Naive thymus-derived CD4-positive, alpha-beta T cell (primary cell): ENCODE data around the gene HMGA1. TPM values are rescaled to one million over a fixed set of nuclear protein-coding genes. Genes with fewer than 3 reads are reported as not detected.
A peak's percentile ranks its signal among the peaks of the same experiment; 100 is the strongest.
"Not testable (repeated sequence)": the region's sequence is repeated elsewhere in the genome, so short reads cannot be mapped to it uniquely, and the experiment has no call there.

Experiments
- ATAC-seq: fragments of 150-1000 bp; cut with Tn5 transposase; 2 replicates; pipeline ENCODE4 v1.10.0; 2021; ENCODE audit warnings: mild to moderate bottlenecking, moderate library complexity
- CTCF ChIA-PET: fragments of 350-600 bp; sonication (Branson Sonifier 250); formaldehyde crosslinking; loops from one replicate; lab custom pipeline; 2021; ENCODE audit warnings: antibody characterized with exemption; lab: Charles Lee
- POLR2A ChIA-PET: fragments of 350-600 bp; sonication (Branson Sonifier 250); formaldehyde crosslinking; loops from one replicate; lab custom pipeline; 2021; ENCODE audit warnings: antibody characterized with exemption, inconsistent platforms; lab: Charles Lee
- DNase-seq, 9 donors: peaks; one replicate each; pipeline versions ENCODE4 v3.0.0 to v3.0.0-alpha.2; 2020 to 2022; ENCODE audit warnings: mixed read lengths in 1 of 9
- H3K27ac ChIP-seq: one replicate; pipeline ENCODE4 v1.7.0; 2013; ENCODE audit warnings: mild to moderate bottlenecking, low read depth, low read length, moderate library complexity
- H3K27me3 ChIP-seq, 2 donors: one replicate each; pipeline ENCODE4 v1.7.0; 2013; ENCODE audit warnings: low read length in 2 of 2, mild to moderate bottlenecking in 2 of 2, moderate library complexity in 2 of 2; ENCODE audit not compliant: control insufficient read depth in 2 of 2, insufficient read depth in 2 of 2
- H3K36me3 ChIP-seq, 3 experiments: 1 replicate in 2 of 3; 2 replicates in 1 of 3; pipeline ENCODE4 v1.7.0; 2013; ENCODE audit warnings: low read length in 3 of 3, mild to moderate bottlenecking in 3 of 3, moderate library complexity in 1 of 3; ENCODE audit not compliant: insufficient read depth in 3 of 3, control insufficient read depth in 2 of 3
- H3K4me1 ChIP-seq, 2 donors: one replicate each; pipeline ENCODE4 v1.7.0; 2013; ENCODE audit warnings: low read length in 2 of 2, mild to moderate bottlenecking in 2 of 2, moderate library complexity in 1 of 2; ENCODE audit not compliant: control insufficient read depth in 2 of 2, insufficient read depth in 2 of 2
- H3K4me3 ChIP-seq: 2 replicates; pipeline ENCODE4 v1.7.0; 2013; ENCODE audit warnings: mild to moderate bottlenecking, low read length
- H3K9me3 ChIP-seq, 3 experiments: 1 replicate in 2 of 3; 2 replicates in 1 of 3; pipeline ENCODE4 v1.7.0; 2013; ENCODE audit warnings: low read length in 3 of 3; ENCODE audit not compliant: control insufficient read depth in 2 of 3
- H3K27ac Mint-ChIP-seq, 9 donors: one replicate each; pipeline ENCODE4 v1.8.0; 2020 to 2022; ENCODE audit warnings: mixed read lengths in 9 of 9, mild to moderate bottlenecking in 8 of 9, moderate library complexity in 5 of 9, inconsistent platforms in 2 of 9
- H3K27me3 Mint-ChIP-seq, 5 donors: one replicate each; pipeline ENCODE4 v1.8.0; 2021 to 2022; ENCODE audit warnings: mixed read lengths in 5 of 5, mild to moderate bottlenecking in 1 of 5
- H3K36me3 Mint-ChIP-seq, 5 donors: one replicate each; pipeline ENCODE4 v1.8.0; 2020 to 2022; ENCODE audit warnings: mixed read lengths in 5 of 5, mild to moderate bottlenecking in 3 of 5, inconsistent platforms in 1 of 5
- H3K4me1 Mint-ChIP-seq, 7 donors: one replicate each; pipeline ENCODE4 v1.8.0; 2020 to 2022; ENCODE audit warnings: mixed read lengths in 7 of 7, mild to moderate bottlenecking in 3 of 7, inconsistent platforms in 1 of 7
- H3K4me3 Mint-ChIP-seq, 10 donors: one replicate each; pipeline ENCODE4 v1.8.0; 2020 to 2022; ENCODE audit warnings: mild to moderate bottlenecking in 10 of 10, mixed read lengths in 10 of 10, moderate library complexity in 6 of 10, inconsistent platforms in 2 of 10
- H3K9me3 Mint-ChIP-seq, 11 donors: one replicate each; pipeline ENCODE4 v1.8.0; 2020 to 2022; ENCODE audit warnings: mixed read lengths in 11 of 11, mild to moderate bottlenecking in 4 of 11, inconsistent platforms in 1 of 11, moderate library complexity in 1 of 11
- intact Hi-C, 2 donors: fragments of 100-400 bp; cut with micrococcal nuclease; formaldehyde crosslinking; loops; one replicate each; pipeline ENCODE4 v1.15.1; 2023
- polyA plus RNA-seq, 2 donors: library from polyadenylated mRNA; unstranded; fragments of 300-500 nt; fragmentation: Illumina TruSeq; gene quantifications; one replicate each; pipeline ENCODE4 v1.2.3, GENCODE V29; 2021
- total RNA-seq, 6 experiments: library from RNA in 5 of 6; stranded (reverse) in 5 of 6; gene quantifications; 1 replicate in 5 of 6; 2 replicates in 1 of 6; pipeline ENCODE4 v1.2.3 and lab custom pipeline; 2021 to 2026

Gene HMGA1
- total and polyA plus RNA-seq, 7 experiments from 2014 or later, result 35.7 to 180 (median 94.5) TPM

- Histone ChIP-seq H3K9me3 (no peaks in the 10 kb centered on the region), H3K4me3 (no peak overlapping the region), H3K27me3 (no peaks in the 10 kb centered on the region), H3K4me1 (peaks cover 13 to 20% of the 10 kb centered on the region in 2 donors), H3K27ac (peak overlapping the region; percentile 83), H3K36me3 (peaks cover 0 to 26% (median 3%) of the 10 kb centered on the region in 3 experiments)
- H3K36me3 Mint-ChIP-seq, result peaks cover 0 to 10% (median 0%) of the 10 kb centered on the region in 5 donors
- ATAC-seq (no peak), DNase-seq (no peak)
- peak overlapping the region; percentile 85 to 98 (median 94) for H3K4me3 Mint-ChIP-seq
- peaks cover 13 to 51% (median 36%) of the 10 kb centered on the region in 7 donors for H3K4me1 Mint-ChIP-seq
- peak overlapping the region; percentile 85 to 97 (median 95) for H3K27ac Mint-ChIP-seq
- ChIA-PET CTCF (interaction anchor here (0.6 to 5.4 kb wide), 4 partner anchors 11 to 244 kb away, joined by 4 to 64 read pairs (median 14); partner anchors contain the start of gene HMGA1), POLR2A (interaction anchor here (0.7 to 4.7 kb wide), 7 partner anchors 7 to 361 kb away, joined by 3 to 44 read pairs (median 20); partner anchors contain the start of genes HMGA1 and RPS10)
- intact Hi-C loops, result loop anchor here (1.0 to 5.0 kb wide), 4 partner anchors 51 to 895 kb away; partner anchors contain the start of genes NUDT3 (in 2 of the 2) and TCP11 (in 1 of the 2)
- H3K9me3 Mint-ChIP-seq, result peaks cover 0 to 3% (median 0%) of the 10 kb centered on the region in 11 donors
- peaks cover 0 to 4% (median 0%) of the 10 kb centered on the region in 5 donors for H3K27me3 Mint-ChIP-seq
Observed at GRCh38 chr6:34247481-34248197, 11.0 kb downstream of the HMGA1 start.

- Histone ChIP-seq H3K4me1 (peaks cover 13 to 18% of the 10 kb centered on the region in 2 donors), H3K27ac (peak overlapping the region; percentile 83), H3K36me3 (peaks cover 0 to 20% (median 3%) of the 10 kb centered on the region in 3 experiments), H3K27me3 (no peaks in the 10 kb centered on the region), H3K4me3 (peak overlapping the region; percentile 61), H3K9me3 (no peaks in the 10 kb centered on the region)
- Mint-ChIP-seq H3K4me1 (peaks cover 13 to 47% (median 30%) of the 10 kb centered on the region in 7 donors), H3K9me3 (peaks cover 0 to 3% (median 0%) of the 10 kb centered on the region in 11 donors), H3K4me3 (peak overlapping the region; percentile 85 to 98 (median 94)), H3K36me3 (peaks cover 0 to 6% (median 0%) of the 10 kb centered on the region in 5 donors), H3K27ac (peak overlapping the region; percentile 85 to 97 (median 95)), H3K27me3 (peaks cover 0 to 8% (median 0%) of the 10 kb centered on the region in 5 donors)
- ChIA-PET POLR2A (interaction anchor here (0.7 to 4.7 kb wide), 11 partner anchors 8 to 361 kb away, joined by 3 to 44 read pairs (median 11); partner anchors contain the start of genes HMGA1, NUDT3 and RPS10), CTCF (interaction anchor here (0.6 to 5.4 kb wide), 6 partner anchors 12 to 361 kb away, joined by 4 to 64 read pairs (median 8); partner anchors contain the start of gene HMGA1)
- peak; percentile 26 for ATAC-seq
- intact Hi-C loops, result loop anchor here (1.0 to 5.0 kb wide), 4 partner anchors 52 to 894 kb away; partner anchors contain the start of genes NUDT3 (in 2 of the 2) and TCP11 (in 1 of the 2)
- DNase-seq, result peak in 4 of 9 donors; percentile 20 to 61 (median 41)
Observed at GRCh38 chr6:34248198-34248726, 11.6 kb downstream of the HMGA1 start.

GRCh38 chr6:34248727-34249468, 12.2 kb downstream of the HMGA1 start, which contains the start of gene SMIM29:
Gene SMIM29, minus strand, starts transcription at chr6:34249006. Its CDS starts 1,215 bp downstream, at chr6:34247791.
- ChIA-PET CTCF (interaction anchor here (0.7 to 5.4 kb wide), 14 partner anchors 9 to 363 kb away, joined by 3 to 64 read pairs (median 6); partner anchors contain the start of genes HMGA1 and NUDT3), POLR2A (interaction anchor here (0.6 to 4.7 kb wide), 15 partner anchors 9 to 506 kb away, joined by 3 to 44 read pairs (median 6); partner anchors contain the start of genes HMGA1, NUDT3 and RPS10)
- Mint-ChIP-seq H3K27me3 (peaks cover 0 to 10% (median 0%) of the 10 kb centered on the region in 5 donors), H3K27ac (peak within 1 kb of the TSS; percentile 85 to 97 (median 95)), H3K4me1 (peaks cover 13 to 42% (median 26%) of the 10 kb centered on the region in 7 donors), H3K4me3 (peak within 1 kb of the TSS; percentile 85 to 98 (median 94)), H3K9me3 (peaks cover 0 to 3% (median 0%) of the 10 kb centered on the region in 11 donors), H3K36me3 (peaks cover 0 to 6% (median 0%) of the 10 kb centered on the region in 5 donors)
- peak within 1 kb of the TSS; percentile 95 for H3K27ac ChIP-seq
- intact Hi-C loops, result loop anchor here (1.0 to 5.0 kb wide), 12 partner anchors 13 to 893 kb away; partner anchors contain the start of genes HMGA1 (in 2 of the 2), NUDT3 (in 2 of the 2), RPS10 (in 2 of the 2) and TCP11 (in 1 of the 2)
- H3K36me3 ChIP-seq, result peaks cover 0 to 14% (median 0%) of the 10 kb centered on the region in 3 experiments
- H3K4me3 ChIP-seq, result peak within 1 kb of the TSS; percentile 87
- no peaks in the 10 kb centered on the region for H3K27me3 ChIP-seq
- DNase-seq (peak; percentile 95 to 100 (median 97)), ATAC-seq (peak; percentile 94)
- no peaks in the 10 kb centered on the region for H3K9me3 ChIP-seq
- H3K4me1 ChIP-seq, result peaks cover 13 to 15% of the 10 kb centered on the region in 2 donors

- peaks cover 0 to 6% (median 0%) of the 10 kb centered on the region in 3 experiments for H3K36me3 ChIP-seq
- no peaks in the 10 kb centered on the region for H3K27me3 ChIP-seq
- peak overlapping the region; percentile 95 for H3K27ac ChIP-seq
- H3K4me3 ChIP-seq, result peak overlapping the region; percentile 87
- H3K9me3 ChIP-seq, result no peaks in the 10 kb centered on the region
- intact Hi-C loops, result loop anchor here (1.0 to 5.0 kb wide), 12 partner anchors 13 to 893 kb away; partner anchors contain the start of genes HMGA1 (in 2 of the 2), NUDT3 (in 2 of the 2), RPS10 (in 2 of the 2) and TCP11 (in 1 of the 2)
- CTCF ChIA-PET, result interaction anchor here (0.7 to 5.4 kb wide), 13 partner anchors 8 to 362 kb away, joined by 3 to 64 read pairs (median 6); partner anchors contain the start of gene NUDT3
- H3K27ac Mint-ChIP-seq, result peak overlapping the region; percentile 85 to 97 (median 93)
- peak overlapping the region; percentile 85 to 98 (median 94) for H3K4me3 Mint-ChIP-seq
- H3K27me3 Mint-ChIP-seq, result peaks cover 0 to 10% (median 0%) of the 10 kb centered on the region in 5 donors
- peaks cover 13 to 15% of the 10 kb centered on the region in 2 donors for H3K4me1 ChIP-seq
- H3K9me3 Mint-ChIP-seq, result peaks cover 0 to 3% (median 0%) of the 10 kb centered on the region in 11 donors
- POLR2A ChIA-PET, result interaction anchor here (0.6 to 4.7 kb wide), 11 partner anchors 13 to 505 kb away, joined by 3 to 44 read pairs (median 11); partner anchors contain the start of genes HMGA1, NUDT3 and RPS10
- DNase-seq, result no peak
- ATAC-seq, result peak; percentile 35
- H3K4me1 Mint-ChIP-seq, result peaks cover 13 to 39% (median 26%) of the 10 kb centered on the region in 7 donors
- peaks cover 0 to 4% (median 0%) of the 10 kb centered on the region in 5 donors for H3K36me3 Mint-ChIP-seq
Observed at GRCh38 chr6:34249469-34250261, 13.0 kb downstream of the HMGA1 start.

GRCh38 chr6:34252395-34252794, 15.7 kb downstream of the HMGA1 start:
- H3K27ac Mint-ChIP-seq, intact Hi-C loops, H3K27me3 ChIP-seq, DNase-seq, ATAC-seq, H3K4me3 Mint-ChIP-seq, H3K36me3 ChIP-seq, H3K9me3 Mint-ChIP-seq, H3K27ac ChIP-seq, H3K36me3 Mint-ChIP-seq, H3K4me3 ChIP-seq, H3K9me3 ChIP-seq, CTCF ChIA-PET: not testable (repeated sequence)
- H3K4me1 ChIP-seq, result peaks cover 11 to 13% of the 10 kb centered on the region in 2 donors
- POLR2A ChIA-PET, result interaction anchor here (0.7 kb wide), 1 partner anchor 16 kb away, joined by 3 read pairs; the partner anchor contains the start of gene HMGA1
- peaks cover 8 to 23% (median 11%) of the 10 kb centered on the region in 7 donors for H3K4me1 Mint-ChIP-seq
- H3K27me3 Mint-ChIP-seq, result peaks cover 0 to 10% (median 0%) of the 10 kb centered on the region in 5 donors
